ENCODE results near the gene UTS2R.
"Not testable (repeated sequence)": the region's sequence is repeated elsewhere in the genome, so short reads cannot be mapped to it uniquely, and the experiment has no call there.

The UTS2R gene

GRCh38 chr17:82376042-82376730 lies 4.6 kb downstream of the UTS2R start:
- no peak for DNase-seq

GRCh38 chr17:82377294-82377693 lies 5.7 kb downstream of the UTS2R start:
- DNase-seq: not testable (repeated sequence)

- no peak for DNase-seq
Measured at GRCh38 chr17:82377924-82378740, 6.6 kb downstream of the UTS2R start.

GRCh38 chr17:82378741-82379021 lies 7.1 kb downstream of the UTS2R start:
- no peak for DNase-seq

DNA sequence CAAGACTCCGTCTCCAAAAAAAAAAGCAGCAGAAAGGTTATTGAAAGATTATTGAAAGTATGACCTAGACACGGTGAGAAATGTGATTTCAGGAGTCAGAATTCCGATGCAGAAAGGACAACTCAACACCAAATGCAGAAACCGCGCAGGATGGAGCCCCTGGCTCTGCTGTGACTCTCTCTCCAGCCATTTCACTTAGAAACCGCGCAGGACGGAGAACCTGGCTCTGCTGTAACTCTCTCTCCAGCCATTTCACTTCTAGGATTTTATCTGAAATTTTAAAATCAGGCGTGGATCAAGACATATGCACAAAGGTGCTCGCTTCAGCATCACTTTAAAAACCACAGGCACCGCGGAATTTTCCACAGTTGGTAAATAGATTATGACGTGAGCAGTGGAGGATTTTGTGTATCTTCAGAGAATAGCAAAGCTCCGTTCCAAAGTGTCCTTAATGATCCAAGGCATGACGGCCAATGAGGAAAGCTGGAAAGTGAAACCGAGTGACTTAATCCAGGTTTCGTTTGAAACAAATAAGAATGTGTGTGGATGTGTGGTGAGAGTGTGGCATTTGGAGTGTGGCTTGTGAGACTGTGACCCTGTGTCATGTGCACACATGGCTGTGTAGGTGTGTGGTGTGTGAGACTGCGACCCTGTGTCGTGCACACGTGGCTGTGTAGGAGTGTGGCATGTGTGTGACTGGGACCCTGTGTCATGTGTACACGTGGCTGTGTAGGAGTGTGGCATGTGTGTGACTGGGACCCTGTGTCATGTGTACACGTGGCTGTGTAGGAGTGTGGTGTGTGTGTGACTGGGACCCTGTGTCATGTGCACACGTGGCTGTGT lies 9.5 kb downstream of the UTS2R start:
- DNase-seq: no peak

DNA sequence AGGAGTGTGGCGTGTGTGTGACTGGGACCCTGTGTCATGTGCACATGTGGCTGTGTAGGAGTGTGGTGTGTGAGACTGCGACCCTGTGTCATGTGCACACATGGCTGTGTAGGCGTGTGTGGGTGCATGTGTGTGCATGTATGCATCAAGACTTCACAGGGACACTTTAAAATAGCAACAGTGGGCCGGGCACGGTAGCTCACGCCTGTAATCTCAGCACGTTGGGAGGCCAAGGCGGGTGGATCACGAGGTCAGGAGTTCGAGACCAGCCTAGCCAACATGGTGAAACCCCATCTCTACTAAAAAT lies 10.1 kb downstream of the UTS2R start:
- DNase-seq: not testable (repeated sequence)

DNA sequence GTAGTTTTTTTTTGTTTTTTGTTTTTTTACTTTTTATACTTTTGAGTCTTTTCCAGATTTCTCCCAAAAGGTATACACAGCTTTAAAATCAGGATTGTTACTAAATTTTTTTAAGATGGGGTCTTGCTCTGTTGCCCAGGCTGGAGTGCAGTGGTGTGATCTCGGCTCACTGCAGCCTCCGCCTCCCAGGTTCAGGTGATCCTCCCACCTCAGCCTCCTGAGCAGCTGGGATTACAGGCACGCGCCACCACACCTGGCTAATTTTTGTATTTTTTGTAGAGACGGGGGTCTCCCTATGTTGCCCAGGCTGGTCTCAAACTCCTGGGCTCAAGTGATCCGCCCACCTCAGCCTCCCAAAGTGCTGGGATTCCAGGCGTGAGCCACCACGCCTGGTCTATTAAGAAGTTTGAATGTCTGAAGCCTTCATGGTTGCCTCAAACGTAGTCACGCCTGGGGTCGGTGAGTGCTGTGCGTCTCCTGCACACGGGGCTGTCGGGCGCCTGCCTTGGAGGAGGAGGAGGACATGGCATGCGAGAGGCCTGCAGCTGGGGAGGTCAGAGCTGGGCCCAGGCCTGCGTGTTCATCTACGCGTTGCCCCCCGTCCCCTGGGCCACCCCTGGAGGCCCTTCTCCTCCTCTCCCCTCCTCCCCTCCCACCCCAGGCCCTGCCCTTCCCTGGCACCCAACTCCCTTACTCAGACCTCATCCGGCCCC lies 10.8 kb downstream of the UTS2R start:
- DNase-seq: not testable (repeated sequence)

DNA sequence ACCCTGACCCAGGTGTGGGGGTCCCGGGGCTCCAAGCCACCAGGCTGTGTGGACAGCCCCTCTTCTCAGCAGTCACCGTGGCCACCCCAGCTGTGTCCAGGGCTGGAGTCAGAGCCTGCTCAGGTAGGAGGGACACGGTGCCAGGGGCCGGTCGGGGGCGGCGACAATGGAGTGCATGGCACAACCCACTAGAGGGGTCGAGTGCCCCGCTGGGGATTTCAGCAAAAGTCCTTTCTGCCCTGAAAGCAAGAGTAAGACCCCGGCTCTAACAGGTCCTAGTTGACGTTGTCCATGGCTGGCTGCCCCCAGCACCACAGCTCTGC lies 11.3 kb downstream of the UTS2R start:
- no peak for DNase-seq

- no peak for DNase-seq
Measured at GRCh38 chr17:82383411-82383810, 11.8 kb downstream of the UTS2R start.

- no peak for DNase-seq
Measured at GRCh38 chr17:82384051-82384729, 12.6 kb downstream of the UTS2R start.

- no peak for DNase-seq
Measured at GRCh38 chr17:82384730-82385481, 13.3 kb downstream of the UTS2R start.

DNA sequence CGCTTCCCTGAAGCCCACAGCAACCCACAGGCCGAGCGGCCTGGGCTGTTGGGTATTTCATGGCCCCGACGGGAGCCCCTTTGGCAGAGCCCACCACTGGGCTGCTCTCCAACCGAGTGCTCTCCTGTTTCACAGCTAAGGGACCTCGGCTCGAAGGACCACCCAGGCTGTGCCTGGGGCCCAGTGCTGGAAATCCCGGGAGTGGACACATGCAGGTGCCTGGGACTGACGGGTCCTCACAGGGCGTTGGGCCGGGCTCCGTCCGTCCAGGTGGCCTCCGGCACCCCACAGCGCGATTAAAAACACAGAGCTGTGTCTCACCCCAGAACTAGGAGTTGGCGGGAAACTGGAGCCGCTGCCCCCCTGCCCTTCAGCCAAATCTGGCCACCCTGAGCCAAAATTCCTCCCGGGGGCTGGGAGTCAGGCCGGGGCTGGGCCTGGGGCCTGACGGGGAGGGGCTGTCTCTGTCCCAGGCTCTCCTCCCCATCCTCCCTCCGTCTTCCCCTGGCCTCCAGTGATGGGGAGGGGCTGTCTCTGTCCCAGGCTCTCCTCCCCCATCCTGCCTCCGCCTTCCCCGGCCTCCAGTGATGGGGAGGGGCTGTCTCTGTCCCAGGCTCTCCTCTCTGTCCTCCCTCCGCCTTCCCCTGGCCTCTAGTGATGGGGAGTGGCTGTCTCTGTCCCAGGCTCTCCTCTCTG lies 14.1 kb downstream of the UTS2R start:
- no peak for DNase-seq

DNA sequence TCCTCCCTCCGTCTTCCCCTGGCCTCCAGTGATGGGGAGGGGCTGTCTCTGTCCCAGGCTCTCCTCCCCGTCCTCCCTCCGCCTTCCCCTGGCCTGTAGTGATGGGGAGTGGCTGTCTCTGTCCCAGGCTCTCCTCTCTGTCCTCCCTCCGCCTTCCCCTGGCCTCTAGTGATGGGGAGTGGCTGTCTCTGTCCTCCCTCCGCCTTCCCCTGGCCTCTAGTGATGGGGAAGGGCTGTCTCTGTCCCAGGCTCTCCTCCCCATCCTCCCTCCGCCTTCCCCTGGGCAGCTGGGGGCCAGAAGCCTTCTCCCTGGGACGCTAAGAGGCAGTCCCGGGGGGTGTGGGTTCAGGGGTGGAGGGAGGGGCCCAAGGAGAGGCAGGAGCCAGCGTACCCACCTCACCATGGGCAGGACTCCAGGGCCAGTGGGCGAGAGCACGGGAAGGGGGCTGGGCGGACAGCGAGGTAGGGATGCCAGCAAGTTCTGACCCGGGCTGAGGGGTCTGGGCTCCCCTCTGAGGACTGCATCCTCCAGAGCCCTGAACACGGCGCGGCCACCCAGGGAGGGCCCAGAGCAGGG lies 14.8 kb downstream of the UTS2R start:
- DNase-seq: no peak

DNA sequence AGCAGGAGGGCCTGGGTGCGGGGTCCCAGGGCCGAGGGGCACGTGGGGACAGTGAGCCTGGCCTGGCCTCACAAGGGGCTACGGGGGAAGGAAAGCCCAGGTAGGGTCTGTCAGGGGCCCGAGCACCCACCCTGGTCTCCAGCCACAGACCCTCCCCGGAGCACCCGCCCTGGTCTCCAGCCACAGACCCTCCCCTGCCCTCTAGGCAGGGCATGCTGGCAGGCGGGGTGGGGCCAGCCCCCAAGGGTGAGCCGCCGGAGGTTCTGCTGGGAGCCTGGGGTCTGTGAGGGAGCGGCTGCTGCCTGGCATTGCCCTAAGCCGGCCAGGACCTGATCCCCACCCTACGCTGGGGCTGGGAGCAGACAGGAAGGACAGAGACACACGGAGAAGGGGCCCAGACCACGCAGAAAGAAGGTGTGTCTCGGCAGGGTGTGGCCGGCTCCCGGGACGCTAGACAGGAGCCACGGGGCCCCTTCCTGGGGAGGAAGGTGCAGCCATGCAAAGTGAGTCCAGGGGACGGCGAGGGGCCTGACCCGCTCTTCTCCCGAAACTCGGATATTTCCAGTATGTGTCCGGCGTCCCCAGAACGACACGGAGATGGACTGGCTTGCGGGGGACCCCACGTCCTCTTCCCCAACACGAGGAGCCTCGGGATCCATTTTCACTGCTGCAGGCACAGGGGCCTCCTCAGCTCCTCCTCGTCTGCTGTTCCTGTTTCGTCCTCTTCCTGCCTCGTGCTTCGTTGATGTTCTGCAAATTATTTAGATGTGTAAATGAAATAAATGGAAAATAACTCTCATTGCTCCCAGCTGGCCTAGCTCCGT lies 15.5 kb downstream of the UTS2R start:
- no peak for DNase-seq

GRCh38 chr17:82387705-82388106 lies 16.1 kb downstream of the UTS2R start:
- DNase-seq: no peak

DNA sequence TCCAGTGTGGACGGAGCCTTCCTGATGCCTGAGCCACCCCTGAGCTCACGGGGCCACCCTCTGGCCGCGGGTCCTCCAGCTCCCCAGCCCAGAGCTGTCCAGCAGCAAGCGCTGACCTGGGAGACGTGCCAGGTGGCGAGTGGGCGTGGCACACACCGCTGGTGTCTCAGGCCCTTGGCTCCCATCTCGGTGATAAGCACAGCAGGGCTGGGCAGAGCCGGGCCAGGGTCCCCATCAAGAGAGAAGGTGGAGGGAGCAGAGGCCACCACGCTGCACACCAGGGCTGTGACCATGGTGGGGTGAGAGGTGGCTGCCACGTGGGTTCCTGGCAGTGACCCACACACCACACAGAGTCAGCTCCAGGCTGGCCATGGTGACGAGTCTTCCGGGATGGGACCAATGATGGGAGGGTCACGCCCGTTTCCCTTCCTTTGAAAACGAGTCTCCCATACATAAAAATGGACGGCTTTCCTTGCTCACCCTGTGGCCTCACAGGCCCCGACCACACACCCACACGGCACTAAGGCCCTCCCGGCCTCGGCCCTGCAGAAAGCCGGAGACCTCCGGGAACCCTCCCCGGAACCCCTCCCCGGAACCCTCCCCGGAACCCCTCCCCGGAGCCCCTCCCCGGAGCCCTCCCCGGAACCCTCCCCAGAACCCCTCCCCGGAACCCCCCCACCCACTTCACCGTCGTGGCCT lies 16.8 kb downstream of the UTS2R start:
- no peak for DNase-seq

GRCh38 chr17:82388922-82389283 lies 17.3 kb downstream of the UTS2R start:
- DNase-seq: no peak

GRCh38 chr17:82389379-82389778 lies 17.8 kb downstream of the UTS2R start:
- no peak for DNase-seq

- no peak for DNase-seq
Measured at GRCh38 chr17:82390015-82390859, 18.7 kb downstream of the UTS2R start.
